Liver (tissue), 9 donors: ENCODE measurements around the gene VPS13C. TPM values are rescaled to one million over a fixed set of nuclear protein-coding genes. Genes with fewer than 3 reads are reported as not detected.

Source experiments
- DNase-seq: peaks from one replicate; pipeline ENCODE4 v3.0.0-alpha.2; 2017; ENCODE audit warnings: low spot score
- H3K27ac ChIP-seq, 2 donors: one replicate each; pipeline ENCODE4 v1.7.0; 2013; ENCODE audit warnings: inconsistent platforms in 2 of 2, low read length in 2 of 2, control low read depth in 1 of 2, low read depth in 1 of 2, mild to moderate bottlenecking in 1 of 2
- H3K27me3 ChIP-seq, 4 donors: one replicate each; pipeline versions ENCODE4 v1.6.1 to v1.7.0; 2013; ENCODE audit warnings: low read length in 3 of 4, inconsistent platforms in 1 of 4, mild to moderate bottlenecking in 1 of 4, moderate library complexity in 1 of 4; ENCODE audit not compliant: control insufficient read depth in 4 of 4, insufficient read depth in 4 of 4
- H3K36me3 ChIP-seq, 4 donors: one replicate each; pipeline versions ENCODE4 v1.6.1 to v1.7.0; 2013; ENCODE audit warnings: low read length in 3 of 4, mild to moderate bottlenecking in 3 of 4, low read depth in 1 of 4, moderate library complexity in 1 of 4; ENCODE audit not compliant: control insufficient read depth in 4 of 4, insufficient read depth in 3 of 4
- H3K4me1 ChIP-seq, 4 donors: one replicate each; pipeline versions ENCODE4 v1.6.1 to v1.7.0; 2013; ENCODE audit warnings: low read length in 3 of 4, mild to moderate bottlenecking in 3 of 4, moderate library complexity in 1 of 4; ENCODE audit not compliant: control insufficient read depth in 4 of 4, insufficient read depth in 4 of 4
- H3K4me3 ChIP-seq, 3 donors: one replicate each; pipeline versions ENCODE4 v1.6.1 to v1.7.0; 2013; ENCODE audit warnings: low read length in 3 of 3, control low read depth in 1 of 3, low read depth in 1 of 3, mild to moderate bottlenecking in 1 of 3
- H3K9ac ChIP-seq, 2 donors: one replicate each; pipeline ENCODE4 v1.7.0; 2013; ENCODE audit warnings: low read length in 2 of 2, mild to moderate bottlenecking in 2 of 2, moderate library complexity in 2 of 2, control low read depth in 1 of 2, low read depth in 1 of 2
- H3K9me3 ChIP-seq, 4 donors: one replicate each; pipeline versions ENCODE4 v1.6.1 to v1.7.0; 2013; ENCODE audit warnings: low read length in 3 of 4; ENCODE audit not compliant: control insufficient read depth in 4 of 4
- EGR1 ChIP-seq, 2 donors: IDR thresholded peaks; 2 replicates each; pipeline ENCODE4 v1.6.1; 2016 to 2018; ENCODE audit warnings: antibody characterized with exemption in 2 of 2, low read depth in 2 of 2
- FOXA1 ChIP-seq: IDR thresholded peaks from 2 replicates; pipeline ENCODE4 v1.6.1; 2016; ENCODE audit warnings: antibody characterized with exemption
- FOXA2 ChIP-seq: IDR thresholded peaks from 2 replicates; pipeline ENCODE4 v1.6.1; 2016; ENCODE audit warnings: antibody characterized with exemption
- GABPA ChIP-seq, 2 donors: IDR thresholded peaks in 1 of 2; conservative IDR thresholded peaks in 1 of 2; 2 replicates each; pipeline ENCODE4 v1.6.1; 2016; ENCODE audit warnings: antibody characterized with exemption in 2 of 2, mild to moderate bottlenecking in 1 of 2, moderate library complexity in 1 of 2
- HNF4G ChIP-seq: IDR thresholded peaks from 2 replicates; pipeline ENCODE4 v1.6.1; 2016; ENCODE audit warnings: antibody characterized with exemption
- JUND ChIP-seq, 2 donors: IDR thresholded peaks; 2 replicates each; pipeline ENCODE4 v1.6.1; 2016; ENCODE audit warnings: antibody characterized with exemption in 2 of 2
- NR2F2 ChIP-seq: IDR thresholded peaks from 2 replicates; pipeline ENCODE4 v1.6.1; 2016; ENCODE audit warnings: antibody characterized with exemption
- RAD21 ChIP-seq, 2 donors: IDR thresholded peaks; 2 replicates each; pipeline ENCODE4 v1.6.1; 2016; ENCODE audit warnings: antibody characterized with exemption in 2 of 2, mild to moderate bottlenecking in 2 of 2
- RXRA ChIP-seq, 2 donors: IDR thresholded peaks; 2 replicates each; pipeline ENCODE4 v1.6.1; 2017 to 2018; ENCODE audit warnings: antibody characterized with exemption in 2 of 2, mild to moderate bottlenecking in 1 of 2
- SP1 ChIP-seq: IDR thresholded peaks from 2 replicates; pipeline ENCODE4 v1.6.1; 2018; ENCODE audit warnings: antibody characterized with exemption, mild to moderate bottlenecking
- TAF1 ChIP-seq: conservative IDR thresholded peaks from 2 replicates; pipeline ENCODE4 v1.6.1; 2016; ENCODE audit warnings: antibody characterized with exemption, mild to moderate bottlenecking
- YY1 ChIP-seq: IDR thresholded peaks from 2 replicates; pipeline ENCODE4 v1.6.1; 2016; ENCODE audit warnings: antibody characterized with exemption, mild to moderate bottlenecking
- WGBS: extraction: QIAGEN DNeasy Blood & Tissue Kit; methylation state at CpG from one replicate; pipeline ENCODE4 v1.1.7; 2013; 5-methylcytosine and 5-hydroxymethylcytosine counted together
- polyA plus RNA-seq, 2 donors: library from polyadenylated mRNA; stranded (reverse) in 1 of 2; unstranded in 1 of 2; fragments of 200-250 nt in 1 of 2; fragments of >200 nt in 1 of 2; fragmentation: Nextera tagmentation in 1 of 2; extraction: Ambion mirVana in 1 of 2; gene quantifications; one replicate each; pipeline versions ENCODE4 v1.2.1 to v1.2.3, GENCODE V29; 2013 to 2015
- total RNA-seq, 2 donors: library from RNA; depleted of rRNA; stranded (reverse); fragments of >200 nt; gene quantifications; one replicate each; pipeline ENCODE4 v1.2.3, GENCODE V29; 2014
- TF ChIP-seq, protein P1 (sequence below): IDR thresholded peaks from 2 replicates; pipeline ENCODE4 v1.6.1; 2016; ENCODE audit warnings: antibody characterized with exemption, mild to moderate bottlenecking
- TF ChIP-seq, protein P2 (sequence below): IDR thresholded peaks from 2 replicates; pipeline ENCODE4 v1.6.1; 2016; ENCODE audit warnings: antibody characterized with exemption
- TF ChIP-seq, protein P3 (sequence below): IDR thresholded peaks from 2 replicates; pipeline ENCODE4 v1.6.1; 2016; ENCODE audit warnings: antibody characterized with exemption
- TF ChIP-seq, protein P4 (sequence below): fragments of 150-350 bp; IDR thresholded peaks from 2 replicates; pipeline ENCODE4 v1.5.1; 2017; ENCODE audit warnings: improper control_type of control experiment, low read depth, low read length; ENCODE audit not compliant: missing input control
- TF ChIP-seq, protein P5 (sequence below): IDR thresholded peaks from 2 replicates; pipeline ENCODE4 v1.6.1; 2016; ENCODE audit warnings: antibody characterized with exemption
- donor health status: healthy.
- donor health status: healthy.
- donor health status: healthy.
- donor health status: healthy.
- donor health status: healthy.

VPS13C gene
- total and polyA plus RNA-seq, 4 donors: 5.4 to 42.0 (median 17.4) TPM

DNA sequence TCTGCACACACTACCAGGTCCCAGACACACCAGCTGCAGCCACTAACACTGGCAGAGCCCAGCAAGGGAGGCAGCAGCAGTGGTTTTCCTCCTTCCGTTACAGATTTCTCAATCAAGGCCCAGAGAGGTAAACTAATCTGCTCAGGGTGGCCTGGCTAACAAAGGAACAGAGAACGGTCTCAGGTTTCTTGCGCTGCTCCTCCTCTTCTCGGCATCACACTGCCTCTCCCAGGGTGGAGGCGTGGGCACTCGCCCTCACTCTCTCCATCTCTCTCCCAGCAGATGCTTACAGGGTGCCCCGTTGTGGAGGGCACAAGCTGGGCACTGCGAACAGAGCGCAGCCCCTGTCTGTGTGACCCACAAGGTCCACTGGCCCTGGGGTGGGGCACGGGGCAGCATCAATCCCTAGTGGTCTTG lies 228.7 kb downstream of the VPS13C start (continued):
- TF ChIP-seq RXRA (IDR thresholded peaks at IDR 0.05): no peak
- no peak for TF ChIP-seq YY1
- TF ChIP-seq HNF4G: no peak
- TF ChIP-seq SP1: no peak
- TF ChIP-seq TAF1: no peak

DNA sequence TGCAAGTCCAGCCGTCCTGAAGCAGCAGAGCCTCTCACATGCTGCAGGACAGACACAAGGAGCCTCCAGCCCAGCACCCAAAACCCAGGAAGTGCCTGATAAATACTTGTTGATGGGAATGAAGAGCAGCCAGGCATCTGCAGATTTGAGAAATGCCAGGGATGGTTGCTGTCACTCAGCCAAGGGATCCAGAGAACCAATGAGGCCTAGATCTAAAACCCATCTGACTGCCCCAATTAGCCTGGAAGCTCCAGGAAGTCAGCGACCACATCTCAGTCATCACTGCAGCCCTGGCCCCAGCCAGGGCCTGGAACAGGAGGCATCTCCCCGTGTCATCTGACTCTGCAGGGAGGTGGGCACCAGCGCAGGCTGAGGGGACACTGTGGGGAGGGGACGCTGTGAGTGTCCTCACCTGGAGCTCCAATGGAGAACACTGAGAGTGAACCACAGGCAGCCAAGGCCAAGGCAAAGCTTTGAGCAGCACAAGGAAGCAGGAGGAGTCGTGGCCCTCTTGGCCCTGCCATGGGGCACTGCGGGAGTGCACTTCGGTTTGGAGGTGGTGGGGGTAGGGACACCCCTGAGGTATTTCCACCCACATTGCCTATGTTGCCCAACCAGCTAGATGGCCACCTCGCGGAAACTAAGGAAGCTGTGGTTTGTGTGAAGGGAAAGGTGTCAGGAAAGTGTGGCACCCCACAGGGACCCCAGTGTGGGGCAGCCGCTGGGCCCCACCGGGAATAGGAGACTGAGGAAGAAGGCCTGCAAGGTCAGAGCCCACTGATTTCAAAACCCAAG lies 229.5 kb downstream of the VPS13C start:
- Histone ChIP-seq H3K9ac (no peak overlapping the region), H3K4me3 (no peak overlapping the region), H3K36me3 (no peaks in the 10 kb centered on the region), H3K27ac (no peak overlapping the region), H3K4me1 (peaks cover 0 to 5% (median 2%) of the 10 kb centered on the region in 4 donors), H3K27me3 (peaks cover 0 to 5% (median 0%) of the 10 kb centered on the region in 4 donors), H3K9me3 (no peaks in the 10 kb centered on the region)
- WGBS: 80% methylated on average over 12 of the region's 12 CpGs
- TF ChIP-seq FOXA2 (no peak), YY1 (no peak), RAD21 (IDR thresholded peaks at IDR 0.05) (no peak), JUND (IDR thresholded peaks at IDR 0.05) (no peak), SP1 (no peak)
- TF ChIP-seq, protein P1, sequence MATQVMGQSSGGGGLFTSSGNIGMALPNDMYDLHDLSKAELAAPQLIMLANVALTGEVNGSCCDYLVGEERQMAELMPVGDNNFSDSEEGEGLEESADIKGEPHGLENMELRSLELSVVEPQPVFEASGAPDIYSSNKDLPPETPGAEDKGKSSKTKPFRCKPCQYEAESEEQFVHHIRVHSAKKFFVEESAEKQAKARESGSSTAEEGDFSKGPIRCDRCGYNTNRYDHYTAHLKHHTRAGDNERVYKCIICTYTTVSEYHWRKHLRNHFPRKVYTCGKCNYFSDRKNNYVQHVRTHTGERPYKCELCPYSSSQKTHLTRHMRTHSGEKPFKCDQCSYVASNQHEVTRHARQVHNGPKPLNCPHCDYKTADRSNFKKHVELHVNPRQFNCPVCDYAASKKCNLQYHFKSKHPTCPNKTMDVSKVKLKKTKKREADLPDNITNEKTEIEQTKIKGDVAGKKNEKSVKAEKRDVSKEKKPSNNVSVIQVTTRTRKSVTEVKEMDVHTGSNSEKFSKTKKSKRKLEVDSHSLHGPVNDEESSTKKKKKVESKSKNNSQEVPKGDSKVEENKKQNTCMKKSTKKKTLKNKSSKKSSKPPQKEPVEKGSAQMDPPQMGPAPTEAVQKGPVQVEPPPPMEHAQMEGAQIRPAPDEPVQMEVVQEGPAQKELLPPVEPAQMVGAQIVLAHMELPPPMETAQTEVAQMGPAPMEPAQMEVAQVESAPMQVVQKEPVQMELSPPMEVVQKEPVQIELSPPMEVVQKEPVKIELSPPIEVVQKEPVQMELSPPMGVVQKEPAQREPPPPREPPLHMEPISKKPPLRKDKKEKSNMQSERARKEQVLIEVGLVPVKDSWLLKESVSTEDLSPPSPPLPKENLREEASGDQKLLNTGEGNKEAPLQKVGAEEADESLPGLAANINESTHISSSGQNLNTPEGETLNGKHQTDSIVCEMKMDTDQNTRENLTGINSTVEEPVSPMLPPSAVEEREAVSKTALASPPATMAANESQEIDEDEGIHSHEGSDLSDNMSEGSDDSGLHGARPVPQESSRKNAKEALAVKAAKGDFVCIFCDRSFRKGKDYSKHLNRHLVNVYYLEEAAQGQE: no peak
- TF ChIP-seq, protein P2, sequence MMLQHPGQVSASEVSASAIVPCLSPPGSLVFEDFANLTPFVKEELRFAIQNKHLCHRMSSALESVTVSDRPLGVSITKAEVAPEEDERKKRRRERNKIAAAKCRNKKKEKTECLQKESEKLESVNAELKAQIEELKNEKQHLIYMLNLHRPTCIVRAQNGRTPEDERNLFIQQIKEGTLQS: no peak
- DNase-seq: no peak

DNA sequence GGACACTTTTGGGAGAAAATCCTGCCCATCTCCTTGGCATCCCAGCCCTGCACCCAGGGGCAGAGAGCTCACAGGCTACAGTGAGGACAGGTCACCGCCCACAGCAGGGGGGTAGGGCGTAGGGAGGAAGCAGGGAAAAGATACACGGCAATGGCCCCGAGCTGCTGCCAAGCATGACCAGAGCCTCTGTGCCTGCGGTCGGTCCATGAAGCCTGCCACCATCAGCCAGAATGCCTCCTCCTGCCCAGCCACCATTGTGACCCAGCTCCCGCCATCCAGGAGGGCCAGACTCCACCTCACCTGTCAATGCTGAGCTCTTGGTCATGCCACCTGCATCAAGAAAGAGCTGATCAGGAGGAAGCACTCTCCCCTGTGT lies 230.7 kb downstream of the VPS13C start:
- Histone ChIP-seq H3K4me3 (no peak overlapping the region), H3K9me3 (no peaks in the 10 kb centered on the region), H3K27me3 (peaks cover 0 to 5% (median 0%) of the 10 kb centered on the region in 4 donors), H3K9ac (no peak overlapping the region), H3K36me3 (no peaks in the 10 kb centered on the region), H3K4me1 (no peaks in the 10 kb centered on the region), H3K27ac (no peak overlapping the region)
- DNase-seq: no peak
- 88% methylated on average over 7 of the region's 7 CpGs for WGBS
- TF ChIP-seq, protein P3, sequence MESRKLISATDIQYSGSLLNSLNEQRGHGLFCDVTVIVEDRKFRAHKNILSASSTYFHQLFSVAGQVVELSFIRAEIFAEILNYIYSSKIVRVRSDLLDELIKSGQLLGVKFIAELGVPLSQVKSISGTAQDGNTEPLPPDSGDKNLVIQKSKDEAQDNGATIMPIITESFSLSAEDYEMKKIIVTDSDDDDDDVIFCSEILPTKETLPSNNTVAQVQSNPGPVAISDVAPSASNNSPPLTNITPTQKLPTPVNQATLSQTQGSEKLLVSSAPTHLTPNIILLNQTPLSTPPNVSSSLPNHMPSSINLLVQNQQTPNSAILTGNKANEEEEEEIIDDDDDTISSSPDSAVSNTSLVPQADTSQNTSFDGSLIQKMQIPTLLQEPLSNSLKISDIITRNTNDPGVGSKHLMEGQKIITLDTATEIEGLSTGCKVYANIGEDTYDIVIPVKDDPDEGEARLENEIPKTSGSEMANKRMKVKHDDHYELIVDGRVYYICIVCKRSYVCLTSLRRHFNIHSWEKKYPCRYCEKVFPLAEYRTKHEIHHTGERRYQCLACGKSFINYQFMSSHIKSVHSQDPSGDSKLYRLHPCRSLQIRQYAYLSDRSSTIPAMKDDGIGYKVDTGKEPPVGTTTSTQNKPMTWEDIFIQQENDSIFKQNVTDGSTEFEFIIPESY: no peak
- TF ChIP-seq JUND (IDR thresholded peaks at IDR 0.05) (no peak), TAF1 (no peak), GABPA (IDR thresholded peaks at IDR 0.05 in 1 of 2, conservative IDR thresholded peaks at IDR 0.05 in 1 of 2) (no peak), EGR1 (IDR thresholded peaks at IDR 0.05; ENCODE audit: low read depth in 2 of 2) (no peak), HNF4G (no peak), RXRA (IDR thresholded peaks at IDR 0.05) (no peak), SP1 (no peak), FOXA1 (no peak), YY1 (no peak), NR2F2 (no peak)
- TF ChIP-seq, protein P4, sequence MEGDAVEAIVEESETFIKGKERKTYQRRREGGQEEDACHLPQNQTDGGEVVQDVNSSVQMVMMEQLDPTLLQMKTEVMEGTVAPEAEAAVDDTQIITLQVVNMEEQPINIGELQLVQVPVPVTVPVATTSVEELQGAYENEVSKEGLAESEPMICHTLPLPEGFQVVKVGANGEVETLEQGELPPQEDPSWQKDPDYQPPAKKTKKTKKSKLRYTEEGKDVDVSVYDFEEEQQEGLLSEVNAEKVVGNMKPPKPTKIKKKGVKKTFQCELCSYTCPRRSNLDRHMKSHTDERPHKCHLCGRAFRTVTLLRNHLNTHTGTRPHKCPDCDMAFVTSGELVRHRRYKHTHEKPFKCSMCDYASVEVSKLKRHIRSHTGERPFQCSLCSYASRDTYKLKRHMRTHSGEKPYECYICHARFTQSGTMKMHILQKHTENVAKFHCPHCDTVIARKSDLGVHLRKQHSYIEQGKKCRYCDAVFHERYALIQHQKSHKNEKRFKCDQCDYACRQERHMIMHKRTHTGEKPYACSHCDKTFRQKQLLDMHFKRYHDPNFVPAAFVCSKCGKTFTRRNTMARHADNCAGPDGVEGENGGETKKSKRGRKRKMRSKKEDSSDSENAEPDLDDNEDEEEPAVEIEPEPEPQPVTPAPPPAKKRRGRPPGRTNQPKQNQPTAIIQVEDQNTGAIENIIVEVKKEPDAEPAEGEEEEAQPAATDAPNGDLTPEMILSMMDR: no peak
- TF ChIP-seq, protein P2: no peak
- TF ChIP-seq, protein P1: no peak
- TF ChIP-seq, protein P5, sequence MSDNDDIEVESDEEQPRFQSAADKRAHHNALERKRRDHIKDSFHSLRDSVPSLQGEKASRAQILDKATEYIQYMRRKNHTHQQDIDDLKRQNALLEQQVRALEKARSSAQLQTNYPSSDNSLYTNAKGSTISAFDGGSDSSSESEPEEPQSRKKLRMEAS: no peak
